Measurements from ENCODE around the gene IZUMO1. TPM values are rescaled to one million over a fixed set of nuclear protein-coding genes. Genes with fewer than 3 reads are reported as not detected.

IZUMO1 gene
- total and polyA plus RNA-seq, 9 of the 15 experiments (the other 6 are each of a cell fraction or from before 2014, with no cell fraction given) = 0.14 to 2.1 (median 0.73) TPM

DNA sequence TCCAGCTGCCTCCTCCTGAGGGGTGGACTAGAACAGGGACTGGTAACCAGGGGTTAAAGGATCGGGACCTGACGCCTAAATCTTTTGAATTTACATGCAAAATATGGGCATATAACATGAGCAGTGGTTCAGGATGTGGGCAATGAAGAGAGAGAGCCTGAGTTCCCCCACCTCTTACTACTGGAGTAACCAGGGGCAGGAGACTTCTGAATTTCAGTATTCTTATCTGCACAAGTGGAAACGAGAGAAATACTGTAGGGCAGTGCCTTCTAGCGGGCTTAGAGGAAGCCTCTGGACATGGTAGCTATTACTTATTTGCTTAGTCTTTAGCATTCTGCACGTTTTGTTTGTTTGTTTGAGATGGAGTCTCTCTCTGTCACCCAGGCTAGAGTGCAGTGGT is 37.8 kb upstream of the IZUMO1 start (continued):
- TF ChIP-seq SIX5 (IDR thresholded peaks at IDR 0.05; ENCODE audit: borderline replicate concordance in 1 of 2, insufficient read depth in 1 of 2, low read depth in 1 of 2, low read length in 2 of 2) = no peak
- TF ChIP-seq ZEB2 (IDR thresholded peaks at IDR 0.05) = 0 out of 2 replicates have a peak, but pooled peaks have one; percentile 27
- peak; percentile 49; the same call in 1 of the 2 replicates for TF ChIP-seq ESRRA (IDR thresholded peaks at IDR 0.05; ENCODE audit: borderline replicate concordance, low read depth)
- peak; percentile 46; the same call in 1 of the 2 replicates for TF ChIP-seq ZNF384 (IDR thresholded peaks at IDR 0.05; ENCODE audit: low read depth, low read length)
- 0 out of 2 replicates have a peak, but pooled peaks have one; percentile 19 for TF ChIP-seq MTA3 (IDR thresholded peaks at IDR 0.05; ENCODE audit: borderline replicate concordance)
- TF ChIP-seq RAD21 (CRISPR knock-in tag; conservative IDR thresholded peaks at IDR 0.05 in 1 of 2, IDR thresholded peaks at IDR 0.05 in 1 of 2) = peak; percentile 97 to 99
- TF ChIP-seq MEIS2 (IDR thresholded peaks at IDR 0.05; ENCODE audit: partially characterized antibody) = no peak
- TF ChIP-seq ZFP1 (CRISPR knock-in tag; IDR thresholded peaks at IDR 0.05) = no peak
- TF ChIP-seq L3MBTL2 (IDR thresholded peaks at IDR 0.05) = 0 out of 2 replicates have a peak, but pooled peaks have one; percentile 46
- no peak for TF ChIP-seq ZNF134 (CRISPR knock-in tag; conservative IDR thresholded peaks at IDR 0.05)
- no peak for TF ChIP-seq FOXK1 (CRISPR knock-in tag; IDR thresholded peaks at IDR 0.05; ENCODE audit: borderline replicate concordance)
- TF ChIP-seq SUPT5H (IDR thresholded peaks at IDR 0.05) = no peak
- TF ChIP-seq HDAC6 (IDR thresholded peaks at IDR 0.05; ENCODE audit: low read depth, low read length) = no peak
- peak; percentile 85 for TF ChIP-seq SMC3 (conservative IDR thresholded peaks at IDR 0.05; ENCODE audit: insufficient read depth, low read depth, low read length)
- TF ChIP-seq SMARCA4 (IDR thresholded peaks at IDR 0.05) = no peak
- TF ChIP-seq HCFC1 (IDR thresholded peaks at IDR 0.05; ENCODE audit: low read depth, low read length) = 0 out of 2 replicates have a peak, but pooled peaks have one; percentile 18
- no peak for TF ChIP-seq ZMIZ1 (IDR thresholded peaks at IDR 0.05; ENCODE audit: low read depth in 2 of 2, low read length in 2 of 2)
- TF ChIP-seq EP400 (IDR thresholded peaks at IDR 0.05) = peak; percentile 58
- peak; percentile 79; the same call in 1 of the 2 replicates for TF ChIP-seq ZNF263 (CRISPR knock-in tag; IDR thresholded peaks at IDR 0.05; ENCODE audit: borderline replicate concordance)
- no peak for TF ChIP-seq THRB (CRISPR knock-in tag; conservative IDR thresholded peaks at IDR 0.05)
- peak; percentile 54 for TF ChIP-seq BRD9 (IDR thresholded peaks at IDR 0.05; ENCODE audit: low read depth, partially characterized antibody)
- TF ChIP-seq MCM3 (IDR thresholded peaks at IDR 0.05) = no peak
- peak in 1 of 2 experiments; percentile 84; a peak in 2 of 4 replicates for TF ChIP-seq MAZ (CRISPR knock-in tag; conservative IDR thresholded peaks at IDR 0.05 in 1 of 2, IDR thresholded peaks at IDR 0.05 in 1 of 2)
- TF ChIP-seq NCOA2 (IDR thresholded peaks at IDR 0.05; ENCODE audit: partially characterized antibody in 2 of 2) = no peak
- TF ChIP-seq JUND (IDR thresholded peaks at IDR 0.05; ENCODE audit: borderline replicate concordance, low read depth, low read length) = peak; percentile 38; the same call in 1 of the 2 replicates
- TF ChIP-seq JUND (tag; IDR thresholded peaks at IDR 0.05; ENCODE audit: borderline replicate concordance, low read depth, low read length) = no peak
- TF ChIP-seq CC2D1A (IDR thresholded peaks at IDR 0.05) = peak; percentile 89
